Cardiac septum (tissue), 1 donor: ENCODE results near the gene TIMM22. TPM values are rescaled to one million over a fixed set of nuclear protein-coding genes. Genes with fewer than 3 reads are reported as not detected.
"Not testable (repeated sequence)": the region's sequence is repeated elsewhere in the genome, so short reads cannot be mapped to it uniquely, and the experiment has no call there.

Source experiments
- DNase-seq: peaks from one replicate; pipeline ENCODE4 v3.0.0-alpha.2; 2020; ENCODE audit warnings: low spot score
- intact Hi-C: fragments of 100-400 bp; cut with DNase I; formaldehyde crosslinking; loops from one replicate; pipeline ENCODE4 v1.14.0; 2022
- total RNA-seq: library from RNA; stranded (reverse); fragmentation: NEBNext Ultra II Directional; extraction: Animal tissue kit (Norgen Biotek cat#: 25700); gene quantifications from one replicate; pipeline ENCODE4 v1.2.1, GENCODE V29; 2021
- donor health status: DM: no; HTN: no; CAD: no.

The TIMM22 gene
- total RNA-seq, 1 donor from 2014 or later = 17.8 TPM

DNA sequence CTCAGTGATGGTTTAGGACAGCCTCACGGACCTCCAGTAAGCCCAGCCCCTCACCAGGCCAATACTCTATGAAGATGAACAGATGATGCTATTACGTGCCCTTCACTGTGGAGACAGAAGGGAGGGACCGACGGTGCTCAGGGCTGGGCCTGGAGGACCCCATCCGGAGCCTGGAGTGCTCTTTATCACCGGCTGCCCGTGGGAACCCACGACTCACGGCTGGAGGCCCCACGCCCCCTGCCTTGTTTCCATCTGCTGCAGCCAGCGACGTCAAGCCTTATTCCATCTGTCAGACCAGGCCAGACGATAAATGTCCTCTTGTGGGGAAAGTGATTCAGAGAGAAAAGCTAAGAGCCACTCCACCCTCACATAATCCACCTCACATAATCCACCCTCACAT, 4.0 kb upstream of the TIMM22 start:
- intact Hi-C loops = no loop called here
- DNase-seq = no peak

DNA sequence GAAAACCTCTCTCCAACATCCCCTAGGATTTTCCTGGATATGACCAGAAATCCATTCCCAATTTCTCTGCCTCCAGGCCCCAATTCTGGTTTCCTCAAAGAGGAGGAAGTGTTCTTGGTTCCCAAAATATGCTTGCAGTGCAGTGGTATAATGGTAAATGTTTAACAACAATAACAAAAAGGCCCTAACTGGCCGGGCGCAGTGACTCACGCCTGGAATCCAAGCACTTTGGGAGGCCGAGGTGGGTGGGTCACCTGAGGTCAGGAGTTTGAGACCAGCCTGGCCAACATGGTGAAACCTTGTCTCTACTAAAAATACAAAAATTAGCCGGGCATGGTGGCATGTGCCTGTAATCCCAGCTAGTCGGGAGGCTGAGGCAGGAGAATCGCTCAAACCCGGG, 1.6 kb upstream of the TIMM22 start:
- intact Hi-C loops = loop anchor here (5.0 kb wide), 1 partner anchor 62 kb away; no protein-coding TSS in a partner anchor
- not testable (repeated sequence) for DNase-seq

DNA sequence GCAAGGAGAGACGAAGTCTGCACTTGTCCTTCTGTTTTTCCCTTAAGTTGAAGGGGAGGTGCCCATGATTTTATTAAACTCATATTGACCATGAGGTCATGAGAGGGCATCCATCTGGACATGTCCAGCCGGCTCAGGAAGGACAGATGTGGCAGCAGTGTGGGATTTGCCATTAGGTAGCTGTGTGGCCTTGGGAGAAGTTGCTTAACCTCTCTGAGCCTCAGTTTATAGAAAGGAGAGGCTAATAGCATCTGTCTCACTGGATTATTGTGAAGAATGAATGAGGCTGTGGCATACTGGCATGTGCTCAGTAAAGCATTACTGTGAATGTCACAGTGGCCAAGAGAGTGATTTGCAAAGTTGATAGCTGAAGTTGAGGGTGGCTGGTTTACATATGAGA, 1.2 kb downstream of the TIMM22 start:
- intact Hi-C loops = loop anchor here (5.0 kb wide), 1 partner anchor 59 kb away; no protein-coding TSS in a partner anchor
- DNase-seq = no peak

DNA sequence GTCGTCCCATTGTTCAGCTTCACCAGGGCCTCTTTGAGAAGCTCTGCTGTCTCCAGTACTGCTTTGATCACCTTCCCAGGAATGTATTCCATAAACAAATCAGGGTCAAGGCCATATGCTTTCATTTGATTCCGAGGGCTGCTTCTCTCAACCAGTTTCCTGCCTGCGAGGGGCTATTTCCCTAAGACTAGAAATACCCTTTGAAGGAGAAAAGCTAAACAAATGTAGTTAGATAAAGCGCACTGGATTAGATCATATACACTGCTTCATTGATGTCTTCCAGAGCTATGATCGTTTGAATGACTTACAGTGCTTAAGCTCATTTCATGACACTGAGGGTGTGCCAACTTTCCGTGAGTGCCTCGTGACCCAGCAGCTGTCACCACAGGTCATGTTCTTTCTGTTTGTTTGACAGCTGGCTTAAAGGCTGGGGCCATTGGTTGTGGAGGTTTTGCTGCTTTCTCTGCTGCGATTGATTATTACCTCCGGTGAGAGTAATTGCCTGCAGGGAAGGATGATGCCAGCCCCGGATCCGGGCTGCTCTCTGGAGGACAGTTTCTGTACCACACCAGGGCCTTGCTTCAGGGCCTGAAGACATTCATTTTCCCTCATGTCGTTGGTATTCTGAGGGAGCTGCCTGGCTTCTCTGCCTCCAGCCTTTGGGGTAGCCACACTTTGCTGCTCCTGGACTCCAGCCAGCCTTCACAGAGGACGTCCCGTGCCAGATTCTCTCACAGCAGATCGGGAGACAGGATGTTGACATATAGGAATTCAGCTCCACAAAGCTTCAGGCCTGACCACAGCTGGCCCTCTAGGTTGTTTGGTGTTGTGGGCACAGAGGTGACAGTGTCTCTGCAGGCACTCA, 3.9 kb downstream of the TIMM22 start:
- no peak for DNase-seq
- intact Hi-C loops = no loop called here

DNA sequence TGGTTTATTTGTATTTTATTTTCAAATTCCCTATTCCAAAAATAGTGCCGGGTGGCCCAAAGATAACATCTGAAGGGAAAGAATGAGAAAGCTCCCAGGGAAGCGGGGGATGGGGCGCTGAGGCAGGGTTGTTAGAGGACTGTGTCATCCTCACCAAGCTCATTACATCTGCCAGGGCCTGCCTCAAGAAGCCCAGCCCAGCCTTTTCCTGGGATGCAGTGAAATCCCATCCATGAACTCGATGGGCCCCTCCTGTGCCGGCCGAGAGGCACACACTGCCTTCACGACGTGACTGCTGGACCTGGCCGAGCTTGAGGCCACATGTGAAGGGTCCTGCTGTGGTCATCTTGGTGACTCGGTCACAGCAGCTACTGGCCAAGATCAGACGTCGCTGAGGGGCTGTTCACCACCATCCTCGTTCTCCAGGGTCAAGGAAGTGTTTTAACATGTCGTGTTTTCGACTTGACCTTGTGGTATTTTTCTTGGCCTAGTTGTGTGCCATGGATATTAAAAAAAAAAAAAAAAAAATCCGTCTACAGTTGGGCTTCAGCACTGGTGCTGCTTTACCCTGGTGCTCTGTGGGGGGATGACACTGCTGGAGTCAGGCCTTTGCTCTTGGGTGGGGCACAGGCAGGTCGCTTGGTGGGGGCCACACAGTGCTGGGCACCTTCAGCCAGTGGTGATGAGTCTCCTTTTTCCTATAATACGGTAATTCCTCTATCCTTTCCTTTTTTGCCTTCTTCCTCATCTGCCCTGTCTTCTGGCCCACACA, 4.9 kb downstream of the TIMM22 start:
- DNase-seq = no peak
- intact Hi-C loops = no loop called here

DNA sequence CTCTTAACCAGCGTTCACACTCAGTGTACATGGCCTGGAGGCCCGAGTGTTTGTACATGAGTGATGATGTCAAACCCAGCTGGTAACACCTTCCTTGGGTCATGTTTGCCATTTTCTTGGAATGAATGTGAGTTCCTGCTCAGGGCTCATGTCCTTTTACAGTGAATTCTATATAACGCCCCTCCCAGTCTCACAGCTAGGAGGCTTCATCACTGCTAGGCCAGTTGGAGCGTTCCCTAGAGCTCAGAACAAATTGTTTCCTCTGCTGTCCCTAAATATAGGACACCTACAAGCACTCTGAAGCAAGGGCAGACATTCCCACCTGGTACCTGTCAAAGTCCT, 5.5 kb downstream of the TIMM22 start:
- intact Hi-C loops = no loop called here
- DNase-seq = no peak

DNA sequence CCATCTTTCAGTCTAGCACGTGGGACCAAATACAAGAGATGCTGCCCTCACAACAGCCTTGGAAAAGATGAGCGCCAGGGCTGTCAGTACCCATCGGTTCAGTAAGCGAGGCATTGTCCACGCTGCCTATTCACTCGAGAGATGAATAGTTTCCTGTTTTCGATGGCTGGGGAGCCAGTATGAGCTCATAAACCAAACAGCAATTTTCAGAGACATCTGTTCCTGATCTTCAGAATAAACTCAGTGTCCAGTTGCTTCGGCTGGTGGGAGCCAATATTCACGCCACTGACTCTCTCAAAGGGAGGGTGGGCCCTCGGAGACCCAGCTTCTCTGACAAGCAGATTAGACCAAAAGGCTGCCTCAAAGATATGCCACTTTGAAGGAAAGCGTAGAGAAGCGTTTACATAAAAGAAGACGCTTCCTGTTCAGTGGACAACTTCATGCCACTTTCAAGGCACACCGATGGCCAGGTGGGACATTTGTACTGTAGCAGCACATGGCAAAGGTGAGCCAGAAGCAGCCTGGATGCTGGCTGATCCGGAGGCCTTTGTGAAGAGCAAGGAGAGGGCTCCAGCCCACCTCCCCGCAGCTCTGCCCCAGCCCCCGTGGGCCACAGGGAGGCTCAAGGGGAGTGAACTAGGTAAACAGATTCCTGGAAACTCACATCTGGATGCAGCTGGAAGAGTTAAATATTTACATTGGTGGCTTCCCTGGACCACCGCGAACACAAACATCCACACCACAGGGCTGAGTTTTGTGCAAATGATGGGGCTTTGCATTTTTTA, 6.0 kb downstream of the TIMM22 start:
- DNase-seq = no peak
- intact Hi-C loops = no loop called here

DNA sequence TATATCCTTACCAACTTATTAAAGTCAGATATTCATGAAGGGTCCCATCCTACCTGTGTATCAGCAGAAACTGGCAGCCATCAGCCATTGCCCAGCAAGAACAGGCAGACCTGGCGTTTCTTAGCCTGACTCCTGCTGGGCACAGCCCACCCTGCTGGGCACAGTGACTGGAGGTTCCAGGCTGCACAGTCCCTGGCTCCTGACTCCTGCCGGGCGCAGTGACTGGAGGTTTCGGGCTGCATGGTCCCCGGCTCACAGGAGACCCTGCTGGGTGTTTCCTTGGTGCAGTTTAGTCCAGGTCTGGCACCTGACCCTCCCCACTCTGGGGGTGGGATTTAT, 6.7 kb downstream of the TIMM22 start:
- intact Hi-C loops = no loop called here
- DNase-seq = no peak

DNA sequence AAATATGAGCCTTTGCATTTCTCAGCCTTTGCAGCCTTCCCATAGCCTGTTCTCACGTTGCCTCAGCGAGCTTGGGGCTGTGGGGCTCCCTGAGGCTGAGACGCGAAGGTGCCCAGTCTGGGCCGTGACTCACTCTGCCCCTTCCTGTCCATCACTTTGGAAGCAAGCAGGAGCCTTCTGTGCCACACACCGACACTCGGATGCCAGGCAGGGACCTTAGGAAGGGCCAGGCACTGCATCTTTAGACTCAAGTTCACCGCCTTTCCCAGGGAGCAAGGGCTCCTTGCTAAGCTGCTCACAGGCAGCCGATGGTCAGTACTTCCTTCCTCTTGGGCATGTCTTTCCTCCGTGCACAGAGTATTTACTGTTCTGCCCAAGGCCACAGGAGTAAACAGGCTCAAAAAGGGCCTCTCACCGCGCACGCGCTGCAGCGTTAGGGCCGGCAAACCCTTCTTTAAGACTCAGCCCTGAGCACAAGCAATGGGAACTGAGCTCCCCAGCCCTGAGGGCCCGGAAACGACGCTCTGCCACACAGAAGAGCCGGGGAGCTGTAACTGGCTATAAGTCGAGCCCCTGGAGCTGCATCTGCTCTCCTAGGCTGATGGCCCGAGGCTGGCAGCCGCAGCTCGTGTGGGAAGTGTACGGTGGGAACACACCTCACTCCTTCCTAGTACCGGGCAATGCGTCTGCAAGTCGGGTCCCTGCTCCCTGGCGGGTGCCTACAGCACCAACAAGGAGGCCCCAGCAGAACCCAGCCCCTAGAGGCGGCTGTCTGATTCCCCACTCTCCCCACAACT, 7.2 kb downstream of the TIMM22 start:
- intact Hi-C loops = loop anchor here (2.0 kb wide), 2 partner anchors 17 to 47 kb away; no protein-coding TSS in a partner anchor
- no peak for DNase-seq

DNA sequence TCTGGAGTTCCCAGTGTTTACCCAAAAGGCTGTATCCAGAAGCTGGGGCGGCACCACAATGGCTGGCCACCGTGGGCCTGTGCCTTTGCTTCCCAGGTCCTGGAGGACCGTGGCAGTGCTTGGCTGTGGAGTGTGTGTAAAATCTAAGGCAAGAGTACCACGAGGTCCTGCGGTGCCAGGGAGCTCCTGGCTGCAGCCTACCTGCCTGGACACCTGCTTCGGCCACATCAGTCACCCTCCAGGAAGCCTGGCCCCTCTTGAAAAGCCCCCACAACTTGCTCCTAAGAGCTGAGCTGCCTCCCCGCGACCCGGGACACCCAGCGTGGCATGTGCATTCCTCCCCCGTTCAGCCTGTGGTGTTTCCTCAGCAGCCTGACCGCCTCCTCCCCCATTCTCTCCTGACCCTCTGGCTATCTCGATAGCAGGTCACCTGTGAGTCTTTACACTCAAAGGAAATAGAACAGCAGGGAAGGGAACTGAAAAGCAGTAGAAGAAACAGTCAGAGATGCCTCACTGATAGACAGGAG, 7.9 kb downstream of the TIMM22 start:
- DNase-seq = no peak
- intact Hi-C loops = loop anchor here (2.0 kb wide), 2 partner anchors 16 to 46 kb away; no protein-coding TSS in a partner anchor

DNA sequence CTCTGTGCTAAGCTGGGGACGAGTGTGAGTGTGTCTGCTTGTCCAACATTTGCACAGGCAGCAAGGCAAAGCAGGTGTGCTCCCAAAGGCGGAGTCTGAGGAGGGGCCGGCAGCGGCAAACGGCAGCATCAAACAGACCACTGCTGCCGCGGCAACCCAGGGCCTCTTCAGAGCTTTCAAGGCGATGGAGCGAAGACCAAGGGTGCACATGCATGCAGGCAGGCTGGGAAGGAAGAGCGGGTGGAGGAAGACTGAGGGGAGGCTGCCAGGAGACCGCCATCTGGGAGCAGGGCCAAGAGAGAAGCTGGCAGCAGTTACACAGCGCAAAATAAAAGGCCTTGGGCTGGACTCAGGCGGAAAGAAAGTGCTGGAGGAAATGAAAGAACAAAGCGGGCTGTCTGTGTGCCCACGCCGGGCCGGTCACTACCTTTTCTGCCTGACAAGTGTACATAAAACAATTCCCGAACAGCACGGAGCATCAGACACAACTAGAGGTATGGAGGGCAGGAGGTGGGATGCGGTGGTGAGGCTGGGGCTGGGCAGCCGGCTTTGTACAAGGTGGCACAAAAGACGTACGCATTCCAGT, 8.5 kb downstream of the TIMM22 start:
- intact Hi-C loops = loop anchor here (2.0 kb wide), 2 partner anchors 15 to 45 kb away; no protein-coding TSS in a partner anchor
- DNase-seq = no peak

DNA sequence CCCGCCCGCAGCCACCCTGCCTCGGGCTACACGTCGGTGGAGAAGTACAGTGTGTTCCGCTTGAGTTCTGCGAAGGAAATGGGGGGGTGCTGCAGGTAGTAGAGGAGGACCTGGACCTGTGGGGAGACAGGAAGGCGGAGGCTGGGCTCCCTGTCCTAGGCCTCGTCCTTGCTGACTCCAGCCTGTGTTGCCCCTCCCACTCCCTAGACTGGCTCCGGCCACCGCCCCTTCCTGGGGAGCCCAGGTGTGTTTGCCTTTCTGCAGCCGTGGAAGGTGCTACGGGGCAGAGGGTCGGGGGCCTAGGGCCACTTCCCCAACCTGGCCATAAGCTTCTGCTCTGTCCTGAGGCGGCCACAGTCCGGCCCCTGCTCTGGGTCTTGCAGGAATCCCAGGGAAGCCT, 9.1 kb downstream of the TIMM22 start:
- intact Hi-C loops = no loop called here
- no peak for DNase-seq

DNA sequence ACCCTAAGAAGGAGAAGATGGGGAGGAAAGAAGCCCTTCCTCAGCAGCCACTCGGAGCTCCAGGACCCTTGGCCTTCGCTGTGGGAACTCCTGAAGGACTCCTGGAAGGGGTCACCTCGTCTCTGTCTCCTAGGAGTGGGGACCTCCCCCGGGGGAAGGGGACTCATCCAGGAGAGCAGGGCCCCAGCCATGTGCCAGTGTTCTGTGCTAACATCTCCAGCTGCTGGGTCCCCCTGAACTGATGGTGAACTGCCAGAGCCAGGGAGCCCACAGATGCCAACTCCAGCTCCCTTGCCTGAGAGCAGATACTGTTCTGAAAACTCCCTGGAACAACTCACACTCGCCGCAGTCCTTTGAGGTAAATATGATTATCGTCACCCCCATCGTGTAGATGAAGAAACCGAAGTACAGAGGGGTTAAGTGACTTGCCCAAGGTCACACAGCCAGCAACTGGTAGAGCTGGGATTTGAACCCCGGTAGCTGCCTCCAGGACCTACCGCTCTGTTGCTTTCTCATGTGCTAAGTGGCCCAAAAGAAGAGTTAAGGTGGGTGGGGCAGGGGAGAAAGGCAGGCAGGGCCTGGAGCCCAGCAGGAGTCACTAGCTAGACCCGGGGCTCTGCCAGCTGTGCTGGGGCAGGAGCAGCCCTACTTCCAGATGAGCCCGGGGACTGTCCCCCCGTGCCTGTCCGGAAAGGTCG, 10.5 kb downstream of the TIMM22 start:
- no peak for DNase-seq
- intact Hi-C loops = no loop called here

DNA sequence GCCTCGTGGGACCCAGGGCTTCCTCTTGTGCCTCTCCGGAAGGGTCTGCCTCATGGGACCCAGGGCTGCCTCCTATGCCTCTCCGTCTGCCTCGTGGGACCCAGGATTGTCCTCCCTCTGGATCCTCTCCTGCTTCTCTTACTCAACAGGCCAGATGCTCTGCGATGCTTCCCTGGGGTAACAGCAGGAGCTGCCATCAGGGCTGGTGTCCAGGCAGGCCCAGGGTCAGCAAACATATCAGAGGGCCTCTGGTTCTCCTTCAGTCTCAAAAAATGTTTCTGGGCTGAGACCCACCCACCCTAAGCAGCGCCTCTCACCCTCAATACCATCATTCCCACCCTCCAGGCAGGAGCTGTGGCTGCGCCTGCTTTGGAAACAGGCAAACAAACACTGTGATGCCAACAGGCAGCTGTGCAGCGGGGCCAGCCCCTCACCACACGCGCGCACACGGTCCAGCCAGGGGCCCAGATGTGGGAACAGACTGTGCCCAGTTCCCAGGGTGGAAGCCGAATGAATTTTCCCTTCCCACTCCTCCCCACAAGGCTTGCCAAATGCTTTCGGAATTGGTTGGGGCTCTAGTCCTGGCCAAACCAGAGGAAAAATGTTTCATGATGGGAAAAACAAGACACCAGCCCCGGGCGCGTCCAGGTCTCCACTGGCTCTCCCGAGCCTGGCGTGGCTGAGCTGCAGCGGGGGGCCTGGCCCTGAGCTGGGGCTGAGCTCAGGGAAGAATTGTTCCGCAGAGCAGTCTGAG, 11.3 kb downstream of the TIMM22 start:
- no peak for DNase-seq
- intact Hi-C loops = no loop called here

DNA sequence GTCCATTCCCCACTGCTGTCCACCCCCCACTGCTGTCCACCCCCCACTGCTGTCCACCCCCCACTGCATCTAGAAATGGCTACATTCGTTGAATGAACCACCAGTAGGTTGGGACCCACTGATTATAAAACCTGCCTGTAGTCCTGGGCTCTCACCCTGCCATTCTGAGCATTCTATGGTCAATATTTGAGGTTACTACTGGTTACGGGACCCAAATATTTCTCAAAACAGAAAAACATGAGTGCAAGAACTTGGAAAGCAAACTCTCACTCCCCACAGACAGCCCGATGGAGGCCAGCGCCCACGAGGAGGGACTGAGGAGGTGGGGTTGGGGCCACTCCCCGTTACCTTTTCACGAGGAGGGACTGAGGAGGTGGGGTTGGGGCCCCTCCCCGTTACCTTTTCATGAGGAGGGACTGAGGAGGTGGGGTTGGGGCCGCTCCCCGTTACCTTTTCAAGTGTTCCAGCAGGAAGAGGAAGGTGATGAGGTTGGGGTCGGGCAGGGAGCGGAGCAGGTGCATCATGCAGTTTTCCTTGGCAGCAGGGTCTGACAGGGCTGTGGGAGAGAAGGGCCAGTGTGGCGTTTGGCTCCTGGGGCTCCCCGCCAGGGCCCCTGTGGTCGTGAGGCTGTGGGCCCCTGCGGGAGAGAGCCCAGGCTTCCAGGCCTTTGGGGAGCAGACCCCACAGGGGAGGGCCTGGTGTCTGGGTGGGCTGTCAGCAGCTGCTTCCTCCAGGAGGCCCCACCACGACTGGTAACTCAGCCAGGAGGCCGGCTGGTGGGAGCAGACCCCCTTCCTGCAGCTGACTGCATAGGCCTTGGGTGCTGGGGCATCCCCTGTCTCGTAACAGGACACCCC, 12.5 kb downstream of the TIMM22 start:
- intact Hi-C loops = no loop called here
- DNase-seq = no peak

DNA sequence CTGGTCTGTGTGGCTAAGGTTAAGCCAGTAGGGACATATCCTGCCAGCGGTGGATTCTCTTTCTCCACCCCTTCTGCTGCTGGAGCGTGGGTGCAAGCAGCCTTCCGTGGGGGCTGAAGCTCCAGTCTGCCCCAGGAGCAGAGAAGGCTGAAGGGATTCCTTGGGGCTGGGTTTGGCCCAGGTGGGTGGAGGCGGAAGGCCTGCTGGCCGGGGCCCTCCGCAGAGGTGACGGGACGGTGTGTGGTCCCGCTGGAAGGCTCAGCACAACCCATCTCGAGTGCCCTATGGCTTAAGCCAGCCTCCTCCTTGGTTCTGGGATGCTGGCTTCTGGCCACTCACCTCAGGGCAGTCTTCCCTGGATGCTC, 13.1 kb downstream of the TIMM22 start:
- no peak for DNase-seq
- intact Hi-C loops = no loop called here

DNA sequence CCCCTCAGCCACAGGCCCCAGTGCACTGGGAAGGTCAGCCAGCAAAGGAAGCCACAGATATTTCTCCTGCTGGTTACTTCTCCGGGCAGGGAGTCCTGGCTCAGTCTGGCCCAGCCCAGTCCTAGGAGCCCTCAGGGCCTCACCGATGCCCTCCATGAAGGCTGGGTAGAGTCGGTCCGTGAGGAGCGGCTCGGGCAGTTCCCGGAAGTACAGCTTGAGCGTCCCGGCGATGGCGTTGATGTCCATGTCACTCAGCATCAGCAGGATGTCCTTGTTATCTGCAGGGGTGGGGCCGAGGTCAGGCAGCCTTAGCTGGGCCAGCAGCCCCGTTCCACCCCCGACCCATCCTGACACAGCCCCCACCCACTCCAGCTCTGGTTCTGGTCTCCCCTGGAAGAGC, 13.7 kb downstream of the TIMM22 start:
- intact Hi-C loops = no loop called here
- DNase-seq = no peak
